ENCODE results near the gene CLASP1. TPM values are rescaled to one million over a fixed set of nuclear protein-coding genes. Genes with fewer than 3 reads are reported as not detected.

The CLASP1 gene
- total RNA-seq, 1 donor from 2014 or later: 90.4 TPM

- Histone ChIP-seq H3K4me1 (peaks cover 23% of the 10 kb centered on the region), H3K9me3 (no peaks in the 10 kb centered on the region), H3K27ac (no peak overlapping the region), H3K27me3 (no peaks in the 10 kb centered on the region), H3K4me3 (no peak overlapping the region), H3K36me3 (peaks cover 0 to 26% of the 10 kb centered on the region in 2 donors)
- no peak for DNase-seq (ENCODE audit: extremely low spot score in 2 of 2)
- intact Hi-C loops (cut with DNase I): no loop called here
- TF ChIP-seq POLR2AphosphoS5 (IDR thresholded peaks at IDR 0.05; ENCODE audit: insufficient read depth in 1 of 2, low read depth in 1 of 2): no peak
- TF ChIP-seq CTCF (IDR thresholded peaks at IDR 0.05): no peak
- TF ChIP-seq POLR2A (IDR thresholded peaks at IDR 0.05): no peak
Measured at GRCh38 chr2:121521359-121521758, 127.9 kb downstream of the CLASP1 start.

GRCh38 chr2:121520641-121520994 lies 128.6 kb downstream of the CLASP1 start:
- intact Hi-C loops (cut with DNase I): no loop called here
- TF ChIP-seq CTCF (IDR thresholded peaks at IDR 0.05) (no peak), POLR2AphosphoS5 (IDR thresholded peaks at IDR 0.05; ENCODE audit: insufficient read depth in 1 of 2, low read depth in 1 of 2) (no peak), POLR2A (IDR thresholded peaks at IDR 0.05) (no peak)
- H3K27ac ChIP-seq: no peak overlapping the region
- H3K27me3 ChIP-seq: no peaks in the 10 kb centered on the region
- no peak for DNase-seq (ENCODE audit: extremely low spot score in 2 of 2)
- H3K9me3 ChIP-seq: no peaks in the 10 kb centered on the region
- peaks cover 19% of the 10 kb centered on the region for H3K4me1 ChIP-seq
- peaks cover 0 to 26% of the 10 kb centered on the region in 2 donors for H3K36me3 ChIP-seq
- no peak overlapping the region for H3K4me3 ChIP-seq

GRCh38 chr2:121519732-121520640 lies 129.3 kb downstream of the CLASP1 start:
- Histone ChIP-seq H3K27ac (no peak overlapping the region), H3K36me3 (peaks cover 0 to 26% of the 10 kb centered on the region in 2 donors), H3K4me1 (peaks cover 15% of the 10 kb centered on the region), H3K9me3 (no peaks in the 10 kb centered on the region), H3K27me3 (no peaks in the 10 kb centered on the region), H3K4me3 (no peak overlapping the region)
- intact Hi-C loops (cut with DNase I): no loop called here
- no peak for TF ChIP-seq POLR2A (IDR thresholded peaks at IDR 0.05)
- no peak for TF ChIP-seq POLR2AphosphoS5 (IDR thresholded peaks at IDR 0.05; ENCODE audit: insufficient read depth in 1 of 2, low read depth in 1 of 2)
- no peak for TF ChIP-seq CTCF (IDR thresholded peaks at IDR 0.05)
- DNase-seq (ENCODE audit: extremely low spot score in 2 of 2): no peak

GRCh38 chr2:121519153-121519552 lies 130.1 kb downstream of the CLASP1 start:
- Histone ChIP-seq H3K9me3 (no peaks in the 10 kb centered on the region), H3K4me3 (no peak overlapping the region), H3K27me3 (no peaks in the 10 kb centered on the region), H3K27ac (no peak overlapping the region), H3K36me3 (peaks cover 0 to 33% of the 10 kb centered on the region in 2 donors), H3K4me1 (peaks cover 8% of the 10 kb centered on the region)
- no peak for DNase-seq (ENCODE audit: extremely low spot score in 2 of 2)
- intact Hi-C loops (cut with DNase I): no loop called here
- TF ChIP-seq POLR2A (IDR thresholded peaks at IDR 0.05) (no peak), POLR2AphosphoS5 (IDR thresholded peaks at IDR 0.05; ENCODE audit: insufficient read depth in 1 of 2, low read depth in 1 of 2) (no peak), CTCF (IDR thresholded peaks at IDR 0.05) (no peak)

Data from vagina (tissue), 2 donors.